Stimulated activated CD8-positive, alpha-beta memory T cell treated with anti-CD3 and anti-CD28 coated beads, Interleukin-15, amount 100 ng/mL, for 48 hours (primary cell): Measurements from ENCODE around the gene HACD2.
A peak's percentile ranks its signal among the peaks of the same experiment; 100 is the strongest.

Experiments used
- DNase-seq, 2 donors: peaks; one replicate each; pipeline ENCODE4 v3.0.0-alpha.2; 2020; ENCODE audit warnings: low read depth in 2 of 2

Gene HACD2

GRCh38 chr3:123481722-123482457 is 103.0 kb downstream of the HACD2 start:
- no peak for DNase-seq

GRCh38 chr3:123481071-123481470 is 103.8 kb downstream of the HACD2 start:
- no peak for DNase-seq

- DNase-seq, result no peak
Measured at GRCh38 chr3:123480428-123480827, 104.4 kb downstream of the HACD2 start.

GRCh38 chr3:123479891-123480290 is 105.0 kb downstream of the HACD2 start:
- no peak for DNase-seq

GRCh38 chr3:123478314-123478713 is 106.5 kb downstream of the HACD2 start:
- no peak for DNase-seq

GRCh38 chr3:123476967-123477750 is 107.7 kb downstream of the HACD2 start:
- no peak for DNase-seq

GRCh38 chr3:123475786-123476185 is 109.1 kb downstream of the HACD2 start:
- no peak for DNase-seq

- DNase-seq, result no peak
Measured at GRCh38 chr3:123471106-123471505, 113.7 kb downstream of the HACD2 start.

- no peak for DNase-seq
Measured at GRCh38 chr3:123469323-123469995, 115.4 kb downstream of the HACD2 start.

- no peak for DNase-seq
Measured at GRCh38 chr3:123467046-123467445, 117.8 kb downstream of the HACD2 start.

GRCh38 chr3:123464211-123464610 is 120.6 kb downstream of the HACD2 start:
- no peak for DNase-seq

- no peak for DNase-seq
Measured at GRCh38 chr3:123459862-123460261, 125.0 kb downstream of the HACD2 start.

- no peak for DNase-seq
Measured at GRCh38 chr3:123458255-123458654, 126.6 kb downstream of the HACD2 start.

GRCh38 chr3:123457841-123458240 is 127.0 kb downstream of the HACD2 start:
- DNase-seq, result no peak

- DNase-seq, result no peak
Measured at GRCh38 chr3:123453675-123454074, 131.2 kb downstream of the HACD2 start.

GRCh38 chr3:123451186-123451585 is 133.7 kb downstream of the HACD2 start:
- DNase-seq, result no peak

- no peak for DNase-seq
Measured at GRCh38 chr3:123449997-123450604, 134.8 kb downstream of the HACD2 start.

- no peak for DNase-seq
Measured at GRCh38 chr3:123449102-123449996, 135.5 kb downstream of the HACD2 start.

GRCh38 chr3:123448536-123449101 is 136.2 kb downstream of the HACD2 start, which contains the start of gene ADCY5:
TSS of gene ADCY5 (minus strand) at chr3:123449090. CDS start at chr3:123448545, 545 bp downstream.
- no peak for DNase-seq

GRCh38 chr3:123447749-123448517 is 136.9 kb downstream of the HACD2 start:
- DNase-seq, result peak; percentile 15 to 19
